ENCODE data around the gene CDON. TPM values are rescaled to one million over a fixed set of nuclear protein-coding genes. Genes with fewer than 3 reads are reported as not detected.

The CDON gene
- total RNA-seq, 2 experiments from 2014 or later = 3.6 to 4.1 TPM

- no peaks in the 10 kb centered on the region for H3K36me3 Mint-ChIP-seq (ENCODE audit: low read depth)
Observed at GRCh38 chr11:126080161-126080941, 17.7 kb upstream of the CDON start.

DNA sequence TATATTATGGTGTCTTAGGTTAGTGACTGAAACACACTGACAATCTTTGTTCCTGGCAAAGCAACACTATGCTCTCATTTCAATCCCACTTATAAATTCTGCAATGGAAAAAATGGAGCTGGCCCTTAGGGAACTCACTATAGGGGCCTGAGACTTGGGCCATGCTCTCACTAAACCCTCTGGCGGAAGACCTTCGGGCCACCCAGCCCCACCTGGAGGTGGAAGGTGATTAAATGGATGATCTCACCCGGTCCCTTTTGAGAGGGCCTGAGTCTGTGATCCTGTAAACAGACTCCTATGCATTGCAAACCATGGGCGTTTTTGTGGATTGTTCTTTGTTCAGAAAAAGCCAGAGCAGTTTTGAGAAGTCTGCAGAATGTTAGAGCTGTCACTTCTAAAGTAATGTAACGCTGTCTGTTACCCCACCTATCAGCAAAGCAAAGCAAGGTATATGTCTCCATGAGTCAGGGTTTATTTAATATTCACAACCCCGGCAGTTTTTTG, 17.0 kb upstream of the CDON start:
- Mint-ChIP-seq H3K9me3 (ENCODE audit: insufficient read depth) (no peaks in the 10 kb centered on the region), H3K36me3 (ENCODE audit: low read depth) (no peaks in the 10 kb centered on the region), H3K4me3 (no peak overlapping the region), H3K4me1 (ENCODE audit: low read depth) (peaks cover 19% of the 10 kb centered on the region), H3K27ac (no peak overlapping the region), H3K27me3 (ENCODE audit: low read depth) (peaks cover 6% of the 10 kb centered on the region)
- ATAC-seq (no peak), DNase-seq (no peak)
- ChIA-PET CTCF (no interaction called here), POLR2A (no interaction called here)

More at GRCh38 chr11:126080161-126080941, 17.7 kb upstream of the CDON start:
- Mint-ChIP-seq H3K27ac (no peak overlapping the region), H3K4me3 (no peak overlapping the region), H3K4me1 (ENCODE audit: low read depth) (peaks cover 26% of the 10 kb centered on the region), H3K9me3 (ENCODE audit: insufficient read depth) (no peaks in the 10 kb centered on the region), H3K27me3 (ENCODE audit: low read depth) (no peaks in the 10 kb centered on the region)
- CTCF ChIA-PET = no interaction called here
- POLR2A ChIA-PET = no interaction called here
- ATAC-seq (no peak), DNase-seq (no peak)

- H3K36me3 Mint-ChIP-seq (ENCODE audit: low read depth) = no peaks in the 10 kb centered on the region
- peaks cover 14% of the 10 kb centered on the region for H3K27me3 Mint-ChIP-seq (ENCODE audit: low read depth)
- no peaks in the 10 kb centered on the region for H3K4me1 Mint-ChIP-seq (ENCODE audit: low read depth)
- no peaks in the 10 kb centered on the region for H3K9me3 Mint-ChIP-seq (ENCODE audit: insufficient read depth)
- H3K4me3 Mint-ChIP-seq = no peak overlapping the region
- H3K27ac Mint-ChIP-seq = no peak overlapping the region
- ChIA-PET POLR2A (interaction anchor here (0.6 kb wide), 1 partner anchor 147 kb away, joined by 3 read pairs; no protein-coding TSS in a partner anchor), CTCF (no interaction called here)
- ATAC-seq = no peak
- no peak for DNase-seq
Observed at GRCh38 chr11:126076641-126077040, 14.0 kb upstream of the CDON start.

GRCh38 chr11:126072801-126073594, 10.3 kb upstream of the CDON start:
- ChIA-PET POLR2A (no interaction called here), CTCF (interaction anchor here (1.0 kb wide), 1 partner anchor 121 kb away, joined by 3 read pairs; no protein-coding TSS in a partner anchor)
- no peak overlapping the region for H3K4me3 Mint-ChIP-seq
- no peak for DNase-seq
- H3K27ac Mint-ChIP-seq = no peak overlapping the region
- no peaks in the 10 kb centered on the region for H3K9me3 Mint-ChIP-seq (ENCODE audit: insufficient read depth)
- H3K36me3 Mint-ChIP-seq (ENCODE audit: low read depth) = no peaks in the 10 kb centered on the region
- peaks cover 21% of the 10 kb centered on the region for H3K27me3 Mint-ChIP-seq (ENCODE audit: low read depth)
- no peaks in the 10 kb centered on the region for H3K4me1 Mint-ChIP-seq (ENCODE audit: low read depth)
- ATAC-seq = no peak

- Mint-ChIP-seq H3K27ac (no peak overlapping the region), H3K36me3 (ENCODE audit: low read depth) (no peaks in the 10 kb centered on the region), H3K9me3 (ENCODE audit: insufficient read depth) (no peaks in the 10 kb centered on the region), H3K27me3 (ENCODE audit: low read depth) (peaks cover 24% of the 10 kb centered on the region), H3K4me3 (no peak overlapping the region), H3K4me1 (ENCODE audit: low read depth) (no peaks in the 10 kb centered on the region)
- ATAC-seq (no peak), DNase-seq (no peak)
- ChIA-PET POLR2A (no interaction called here), CTCF (interaction anchor here (1.0 kb wide), 1 partner anchor 122 kb away, joined by 3 read pairs; no protein-coding TSS in a partner anchor)
Observed at GRCh38 chr11:126072141-126072741, 9.6 kb upstream of the CDON start.

- H3K27me3 Mint-ChIP-seq (ENCODE audit: low read depth) = peaks cover 38% of the 10 kb centered on the region
- H3K4me3 Mint-ChIP-seq = peak overlapping the region; percentile 74
- ChIA-PET CTCF (no interaction called here), POLR2A (interaction anchor here (0.5 to 1.3 kb wide), 2 partner anchors 148 to 438 kb away, joined by 3 read pairs; partner anchors contain the start of gene FAM118B)
- no peak for ATAC-seq
- peak overlapping the region; percentile 99 for H3K27ac Mint-ChIP-seq
- H3K36me3 Mint-ChIP-seq (ENCODE audit: low read depth) = no peaks in the 10 kb centered on the region
- H3K9me3 Mint-ChIP-seq (ENCODE audit: insufficient read depth) = no peaks in the 10 kb centered on the region
- DNase-seq = no peak
- peaks cover 9% of the 10 kb centered on the region for H3K4me1 Mint-ChIP-seq (ENCODE audit: low read depth)
Observed at GRCh38 chr11:126063507-126063852, 814 bp upstream of the CDON start.

DNA sequence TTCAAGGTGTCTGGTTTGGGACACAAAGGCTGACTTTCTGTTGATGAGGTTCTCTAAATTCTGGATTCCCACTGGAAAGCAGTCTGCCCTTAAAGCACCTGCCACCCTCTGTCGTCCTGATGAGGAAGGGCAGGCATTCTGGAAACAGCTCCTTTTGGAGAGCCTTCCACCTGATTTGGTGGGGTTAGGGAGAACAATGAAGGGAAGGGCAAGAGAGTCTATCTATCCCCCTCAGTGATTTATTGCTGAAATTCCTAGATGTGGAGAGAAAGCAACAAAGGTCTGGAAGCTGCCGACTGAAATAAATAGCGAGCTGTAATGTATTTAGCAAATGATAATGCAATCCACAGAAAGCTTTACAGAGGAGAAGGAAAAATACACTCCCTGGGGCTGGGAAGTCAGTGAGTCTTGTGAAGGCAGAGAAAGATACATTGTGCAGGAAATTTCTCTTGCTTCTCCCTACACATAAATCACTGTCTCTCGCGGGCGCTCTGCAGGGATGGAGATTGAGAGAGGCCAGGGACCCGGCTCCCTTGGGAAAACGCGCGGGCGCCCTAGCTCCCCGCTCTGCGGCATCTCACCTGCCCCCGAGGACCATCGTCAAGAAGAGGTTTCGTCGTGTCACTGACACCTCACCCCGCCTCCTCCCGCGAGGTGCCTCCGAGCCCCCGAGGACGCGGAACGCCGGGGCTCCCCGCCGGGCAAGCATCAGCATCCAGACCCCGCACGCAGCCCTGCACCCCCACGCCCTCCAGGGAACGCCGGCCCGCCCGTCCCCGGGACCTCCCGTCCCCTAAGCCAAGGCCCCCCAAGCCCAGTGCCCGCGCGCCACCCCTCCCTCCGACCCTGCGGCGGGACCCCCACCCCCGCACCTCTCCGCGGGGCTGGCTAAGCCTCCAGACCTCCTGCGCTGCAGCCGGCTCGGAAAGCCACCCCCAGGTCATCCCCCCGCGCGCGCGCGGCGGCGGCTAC, 673 bp downstream of the CDON start:
- ChIA-PET POLR2A (interaction anchor here (1.3 kb wide), 1 partner anchor 21 kb away, joined by 3 read pairs; no protein-coding TSS in a partner anchor), CTCF (interaction anchor here (1.0 to 1.6 kb wide), 3 partner anchors 15 to 134 kb away, joined by 3 read pairs; no protein-coding TSS in a partner anchor)
- ATAC-seq (peak; percentile 0), DNase-seq (peak; percentile 33)
- H3K4me1 Mint-ChIP-seq (ENCODE audit: low read depth) = peaks cover 9% of the 10 kb centered on the region
- peak overlapping the region; percentile 15 for H3K27ac Mint-ChIP-seq
- no peaks in the 10 kb centered on the region for H3K36me3 Mint-ChIP-seq (ENCODE audit: low read depth)
- H3K4me3 Mint-ChIP-seq = peak overlapping the region; percentile 73
- H3K27me3 Mint-ChIP-seq (ENCODE audit: low read depth) = peaks cover 43% of the 10 kb centered on the region
- no peaks in the 10 kb centered on the region for H3K9me3 Mint-ChIP-seq (ENCODE audit: insufficient read depth)

- Mint-ChIP-seq H3K27ac (no peak overlapping the region), H3K4me3 (no peak overlapping the region), H3K36me3 (ENCODE audit: low read depth) (no peaks in the 10 kb centered on the region), H3K27me3 (ENCODE audit: low read depth) (peaks cover 45% of the 10 kb centered on the region), H3K9me3 (ENCODE audit: insufficient read depth) (no peaks in the 10 kb centered on the region), H3K4me1 (ENCODE audit: low read depth) (peaks cover 9% of the 10 kb centered on the region)
- ATAC-seq (no peak), DNase-seq (no peak)
- ChIA-PET POLR2A (no interaction called here), CTCF (interaction anchor here (1.0 kb wide), 1 partner anchor 133 kb away, joined by 3 read pairs; no protein-coding TSS in a partner anchor)
Observed at GRCh38 chr11:126060757-126061171, 1.9 kb downstream of the CDON start.

DNA sequence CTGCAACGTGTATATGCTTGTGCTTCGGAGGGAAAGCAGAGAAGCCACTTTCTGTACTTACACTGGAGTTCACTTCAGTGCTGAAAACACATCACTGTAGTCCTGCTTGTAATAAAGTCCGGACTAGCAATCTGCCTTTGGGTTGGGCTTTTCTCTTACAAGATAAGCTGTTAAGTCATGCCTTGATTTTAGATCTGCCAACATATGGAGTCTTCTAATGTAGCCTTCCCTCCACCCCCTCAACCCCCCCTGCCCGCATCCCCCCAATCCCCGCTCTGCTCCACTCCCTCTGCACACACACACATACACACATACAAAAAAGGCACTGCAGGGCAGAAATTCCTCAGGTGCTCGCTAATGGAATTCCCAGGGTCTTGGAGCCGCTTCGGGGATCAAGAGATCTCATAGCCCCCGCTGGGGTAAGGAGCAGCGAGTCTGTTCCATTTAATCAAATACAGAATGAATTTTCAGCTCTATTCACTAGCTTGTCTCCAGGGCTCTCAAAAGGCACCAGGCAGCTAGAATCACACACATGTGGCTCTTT, 3.4 kb downstream of the CDON start:
- Mint-ChIP-seq H3K27me3 (ENCODE audit: low read depth) (peaks cover 49% of the 10 kb centered on the region), H3K27ac (no peak overlapping the region), H3K4me1 (ENCODE audit: low read depth) (peaks cover 9% of the 10 kb centered on the region), H3K9me3 (ENCODE audit: insufficient read depth) (no peaks in the 10 kb centered on the region), H3K36me3 (ENCODE audit: low read depth) (no peaks in the 10 kb centered on the region), H3K4me3 (no peak overlapping the region)
- ATAC-seq = no peak
- POLR2A ChIA-PET = no interaction called here
- no peak for DNase-seq
- CTCF ChIA-PET = no interaction called here

- no peaks in the 10 kb centered on the region for H3K9me3 Mint-ChIP-seq (ENCODE audit: insufficient read depth)
- no peak overlapping the region for H3K27ac Mint-ChIP-seq
- POLR2A ChIA-PET = no interaction called here
- DNase-seq = no peak
- peaks cover 8% of the 10 kb centered on the region for H3K4me1 Mint-ChIP-seq (ENCODE audit: low read depth)
- CTCF ChIA-PET = interaction anchor here (1.1 kb wide), 1 partner anchor 28 kb away, joined by 4 read pairs; no protein-coding TSS in a partner anchor
- no peaks in the 10 kb centered on the region for H3K36me3 Mint-ChIP-seq (ENCODE audit: low read depth)
- no peak for ATAC-seq
- no peak overlapping the region for H3K4me3 Mint-ChIP-seq
- H3K27me3 Mint-ChIP-seq (ENCODE audit: low read depth) = peaks cover 52% of the 10 kb centered on the region
Observed at GRCh38 chr11:126058105-126058874, 4.4 kb downstream of the CDON start.

All from activated CD8-positive, alpha-beta T cell treated with anti-CD3 and anti-CD28 coated beads, Interleukin-2, amount 10 ng/mL, durations not matched to agents 7 days and 5 days (primary cell).